HG02852 (cell line): ENCODE data around the gene GMCL1.
A peak's percentile ranks its signal among the peaks of the same experiment; 100 is the strongest.
"Not testable (repeated sequence)": the region's sequence is repeated elsewhere in the genome, so short reads cannot be mapped to it uniquely, and the experiment has no call there.

Experiments used
- ATAC-seq: cut with Tn5 transposase; IDR thresholded peaks from one replicate; pipeline ENCODE4 v1.9.1; 2021; ENCODE audit warnings: mild to moderate bottlenecking, moderate library complexity; ENCODE audit not compliant: unreplicated experiment

Gene GMCL1

DNA sequence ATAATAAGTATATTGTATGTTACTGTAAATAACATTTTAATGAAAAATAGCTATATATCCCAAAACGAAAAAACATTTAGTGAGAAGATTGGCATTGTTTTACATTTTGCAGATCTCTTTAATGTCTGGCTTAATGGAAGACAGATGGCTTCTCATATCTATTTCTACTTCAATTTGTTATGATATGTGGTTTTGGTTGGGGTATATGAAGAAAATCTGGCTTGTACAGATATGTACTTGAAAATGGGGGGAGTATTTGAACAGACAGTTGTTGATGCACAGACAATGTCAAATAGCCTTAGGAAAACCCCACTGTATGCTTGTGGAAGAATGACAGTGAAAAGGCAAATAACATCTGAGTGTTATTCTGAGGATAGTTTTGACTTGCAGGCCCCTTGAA lies 23.6 kb upstream of the GMCL1 start:
- no peak for ATAC-seq

- no peak for ATAC-seq
These were observed 21.5 kb upstream of the GMCL1 start for GRCh38 chr2:69807821-69808540.

- ATAC-seq, result no peak
These were observed 18.9 kb upstream of the GMCL1 start for GRCh38 chr2:69810550-69810949.

DNA sequence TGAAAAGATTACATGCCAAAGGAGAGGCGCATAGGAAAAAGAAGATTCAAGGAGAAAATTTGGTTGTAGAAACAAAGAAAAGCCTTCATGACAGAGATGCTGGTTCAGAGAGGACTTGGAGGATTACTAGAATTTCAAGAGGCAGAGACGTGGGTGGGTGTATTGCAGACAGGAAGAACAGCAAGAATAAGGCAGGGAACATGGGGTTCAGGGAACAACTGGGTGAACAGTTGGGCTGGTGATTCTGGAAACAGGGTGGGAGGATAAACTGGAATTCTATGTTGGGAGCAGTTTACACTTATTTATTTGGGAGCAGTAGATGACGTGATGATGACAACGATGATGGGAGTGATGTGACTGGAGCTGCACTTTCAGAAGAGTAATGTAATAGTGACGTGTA lies 18.4 kb upstream of the GMCL1 start:
- ATAC-seq, result no peak

GRCh38 chr2:69811591-69811990 lies 17.9 kb upstream of the GMCL1 start:
- ATAC-seq, result no peak

- ATAC-seq, result no peak
These were observed 13.7 kb upstream of the GMCL1 start for GRCh38 chr2:69815717-69816116.

GRCh38 chr2:69816923-69817542 lies 12.4 kb upstream of the GMCL1 start:
- no peak for ATAC-seq

DNA sequence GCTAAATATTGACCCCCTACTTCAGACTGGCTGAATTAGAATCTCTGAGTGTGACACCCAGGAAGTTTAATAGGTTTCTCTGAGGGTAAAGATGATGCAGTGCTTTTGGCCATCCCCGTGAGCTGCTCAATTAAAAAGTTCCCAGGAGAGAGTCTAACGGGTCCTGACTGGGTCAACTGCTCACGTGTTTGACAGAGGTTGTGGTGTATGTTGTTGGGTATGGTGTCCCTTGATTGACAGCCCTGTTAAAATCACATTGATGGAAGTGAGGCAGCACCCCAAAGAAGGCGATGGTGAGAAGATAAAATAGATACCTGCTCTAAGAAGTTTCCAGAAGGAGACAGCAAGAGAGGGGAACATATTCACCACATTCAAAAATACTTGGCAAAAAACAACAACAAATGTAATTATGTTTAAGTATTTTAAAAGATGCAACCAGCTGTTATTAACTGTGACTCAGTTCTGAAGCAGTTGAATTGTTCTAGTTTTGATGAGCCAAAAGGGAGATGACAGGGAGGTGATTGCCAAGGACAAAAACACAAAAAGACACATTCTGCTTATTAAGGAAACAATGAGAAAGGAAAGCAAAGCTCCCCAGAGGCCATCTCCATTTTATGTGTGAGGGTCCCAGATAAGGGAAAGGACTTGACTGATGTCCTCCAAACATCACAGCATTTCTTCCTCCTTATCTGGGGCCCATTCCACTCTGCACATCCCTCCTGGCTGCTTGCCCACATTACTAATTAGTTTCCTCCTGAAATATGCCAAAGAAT lies 11.5 kb upstream of the GMCL1 start:
- ATAC-seq, result no peak

DNA sequence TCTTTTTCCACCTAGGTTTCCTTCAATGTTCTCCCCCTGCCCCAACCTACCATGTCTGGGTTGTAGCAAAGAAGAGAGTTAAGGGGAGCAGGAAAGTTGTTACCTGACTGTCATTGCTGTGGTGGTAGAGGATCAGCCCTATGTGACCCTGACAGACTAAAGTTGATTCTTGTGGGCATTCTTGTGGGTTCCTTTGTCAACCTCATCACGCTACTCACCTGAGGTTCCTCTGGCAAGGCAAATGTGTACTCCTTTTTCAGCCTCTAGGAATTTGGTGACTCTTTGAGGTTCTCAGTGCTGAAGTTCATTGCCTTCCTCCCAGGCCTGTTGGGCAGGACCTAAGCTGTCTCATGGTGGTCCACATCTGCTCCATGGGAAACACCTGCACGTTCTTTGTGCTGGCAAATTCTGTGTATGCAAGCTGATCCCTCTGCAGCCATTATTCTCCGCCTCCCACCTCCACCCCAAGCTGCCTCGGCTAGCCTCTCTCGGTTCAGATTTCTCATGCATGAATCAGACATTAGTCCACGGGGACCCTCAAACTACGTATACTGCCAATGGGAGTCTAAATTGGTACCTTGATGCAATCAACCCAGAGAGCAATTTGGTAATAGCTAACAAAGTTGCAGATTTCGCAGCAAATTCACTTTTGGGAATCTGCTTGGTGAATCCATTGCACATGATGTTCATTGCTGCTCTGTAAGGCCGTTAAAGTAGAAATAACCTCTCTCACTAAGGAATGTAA lies 1.5 kb upstream of the GMCL1 start:
- no peak for ATAC-seq

GRCh38 chr2:69828938-69829255 lies 563 bp upstream of the GMCL1 start:
- no peak for ATAC-seq

GRCh38 chr2:69830045-69830905 lies 815 bp downstream of the GMCL1 start:
- peak; percentile 36 for ATAC-seq

DNA sequence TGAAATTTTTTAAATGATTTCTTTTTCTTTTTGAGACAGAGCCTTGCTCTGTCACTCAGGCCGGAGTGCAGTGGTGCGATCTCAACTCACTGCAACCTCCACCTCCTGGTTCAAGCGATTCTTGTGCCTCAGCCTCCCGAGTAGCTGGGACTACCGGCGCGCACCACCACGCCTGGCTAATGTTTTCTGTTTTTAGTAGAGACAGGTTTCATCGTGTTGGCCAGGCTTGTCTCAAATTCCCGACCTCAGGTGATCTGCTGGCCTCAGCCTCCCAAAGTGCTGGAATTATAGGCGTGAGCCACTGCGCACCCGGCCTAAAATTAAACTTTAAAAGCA lies 1.4 kb downstream of the GMCL1 start:
- ATAC-seq, result not testable (repeated sequence)

GRCh38 chr2:69831354-69831905 lies 2.0 kb downstream of the GMCL1 start:
- ATAC-seq, result no peak

GRCh38 chr2:69833752-69834151 lies 4.3 kb downstream of the GMCL1 start:
- no peak for ATAC-seq

DNA sequence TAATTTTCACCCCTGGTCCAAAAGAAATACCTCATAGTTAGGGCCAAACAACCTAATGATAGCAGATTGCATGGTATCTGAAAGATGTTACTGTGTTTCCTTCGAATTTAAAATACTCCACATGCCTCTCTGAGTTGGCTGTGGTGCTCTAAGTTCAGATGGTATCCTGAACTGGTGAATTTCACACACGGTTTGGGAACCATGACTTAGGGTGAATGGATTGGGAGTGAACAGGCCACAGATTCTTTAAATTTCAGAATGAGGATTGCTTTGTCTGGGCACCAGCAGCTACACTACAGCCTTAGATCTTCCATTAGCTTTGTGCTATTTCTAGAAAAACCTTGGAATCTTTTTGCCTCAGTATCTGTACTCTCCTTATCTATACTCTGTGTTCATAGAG lies 6.2 kb downstream of the GMCL1 start:
- ATAC-seq, result no peak

- ATAC-seq, result no peak
These were observed 6.9 kb downstream of the GMCL1 start for GRCh38 chr2:69836316-69836715.

GRCh38 chr2:69837533-69837932 lies 8.1 kb downstream of the GMCL1 start:
- no peak for ATAC-seq

DNA sequence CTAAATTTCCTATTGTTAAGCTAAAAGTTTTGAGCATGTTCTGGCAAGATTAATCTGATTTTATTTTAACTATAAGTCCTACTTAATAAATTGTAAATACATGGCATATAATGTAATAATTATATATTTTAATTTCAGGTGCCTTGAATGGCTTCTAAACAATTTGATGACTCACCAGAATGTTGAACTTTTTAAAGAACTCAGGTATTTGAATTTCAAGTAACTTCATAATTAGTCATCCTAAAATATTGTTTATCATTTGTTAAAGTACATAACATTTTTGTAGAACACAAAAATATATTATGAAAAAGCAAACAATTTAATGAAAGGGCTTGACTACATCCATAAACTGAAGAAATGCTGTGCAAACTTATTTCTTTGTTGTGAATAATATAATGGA lies 14.5 kb downstream of the GMCL1 start:
- ATAC-seq, result no peak

- no peak for ATAC-seq
These were observed 15.1 kb downstream of the GMCL1 start for GRCh38 chr2:69844560-69844959.
